Mesothelial cell of epicardium (in vitro differentiated cells): ENCODE measurements around the gene LRRC4. TPM values are rescaled to one million over a fixed set of nuclear protein-coding genes. Genes with fewer than 3 reads are reported as not detected.
A peak's percentile ranks its signal among the peaks of the same experiment; 100 is the strongest.

Experiments used
- DNase-seq, 2 experiments: peaks; one replicate each; pipeline ENCODE4 v3.0.0; 2021; ENCODE audit warnings: low spot score in 2 of 2; ENCODE audit not compliant: unreplicated experiment in 2 of 2
- H3K27ac Mint-ChIP-seq: 2 replicates; pipeline ENCODE4 v1.8.0; 2021; ENCODE audit warnings: mixed read lengths
- H3K27me3 Mint-ChIP-seq: 2 replicates; pipeline ENCODE4 v1.8.0; 2021; ENCODE audit warnings: low read depth, mixed read lengths
- H3K36me3 Mint-ChIP-seq: 2 replicates; pipeline ENCODE4 v1.8.0; 2021; ENCODE audit warnings: mixed read lengths
- H3K4me1 Mint-ChIP-seq: 2 replicates; pipeline ENCODE4 v1.8.0; 2021; ENCODE audit warnings: mixed read lengths
- H3K4me3 Mint-ChIP-seq: 2 replicates; pipeline ENCODE4 v1.8.0; 2021; ENCODE audit warnings: mild to moderate bottlenecking, moderate library complexity, mixed read lengths
- H3K9me3 Mint-ChIP-seq: 2 replicates; pipeline ENCODE4 v1.8.0; 2021; ENCODE audit warnings: mixed read lengths
- CTCF ChIP-seq: fragments of 200-600 bp; sonication (generic); IDR thresholded peaks from one replicate; pipeline ENCODE4 v1.5.0; 2021; ENCODE audit warnings: antibody characterized with exemption; ENCODE audit not compliant: unreplicated experiment
- total RNA-seq: library from RNA; stranded (reverse); gene quantifications from 3 replicates; pipeline ENCODE4 v1.2.1, GENCODE V29; 2021

Gene LRRC4
- 2.3 to 3.2 TPM (median 2.9 TPM) in 3 replicates for total RNA-seq

DNA sequence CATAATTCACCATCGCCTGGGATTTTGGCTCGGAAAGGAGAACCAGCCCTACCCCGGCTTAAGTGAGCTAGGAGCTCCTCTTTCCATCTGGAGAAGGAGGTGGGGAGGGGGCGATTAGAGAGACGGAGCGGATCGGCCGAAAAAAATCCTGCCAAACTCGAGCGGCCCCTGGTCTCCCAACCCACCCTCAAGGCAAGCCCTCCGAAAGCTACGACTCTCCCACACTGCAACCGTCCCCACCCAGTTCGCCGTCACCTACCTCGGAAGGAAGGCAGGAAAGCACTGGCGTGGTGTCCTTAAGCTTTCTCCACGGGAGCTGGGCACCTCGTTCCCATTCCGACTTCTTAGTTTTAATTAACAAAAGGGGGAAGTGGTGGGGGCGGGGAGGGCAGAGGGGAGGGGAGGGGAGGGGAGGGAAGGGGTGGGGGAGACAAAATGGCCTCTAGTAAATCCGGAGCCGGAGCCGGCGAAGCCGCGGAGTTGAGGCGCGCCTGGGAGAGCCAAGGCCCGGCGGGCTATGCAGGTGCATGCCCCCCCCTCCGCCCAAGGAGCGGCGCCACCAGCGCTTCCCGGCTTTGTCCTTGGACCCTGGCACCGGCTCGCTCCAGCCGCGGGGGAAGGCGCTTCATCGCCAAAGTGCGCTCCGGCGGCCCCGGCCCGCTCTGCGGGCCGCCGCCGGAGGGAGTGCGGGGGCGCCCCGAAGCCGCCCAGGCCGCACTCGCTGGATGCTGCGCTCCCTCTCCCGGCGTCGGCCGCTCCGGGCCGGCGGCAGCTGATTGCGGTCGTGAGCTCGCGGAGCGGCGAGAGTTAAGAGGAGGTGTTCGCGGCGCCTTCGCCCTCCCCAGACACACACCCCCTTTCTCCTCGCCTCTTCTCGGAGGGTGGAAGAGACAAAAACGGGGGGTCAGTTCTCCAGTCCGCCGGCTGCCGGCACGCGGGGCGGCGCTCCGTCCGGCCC lies at the start of gene LRRC4:
LRRC4 (minus strand) TSS at position 784 of the 958 bp plus-strand sequence. CDS start 797 bp downstream, outside the sequence.
- H3K4me1 Mint-ChIP-seq, result peaks cover 19% of the 10 kb centered on the region
- H3K36me3 Mint-ChIP-seq, result peaks cover 8% of the 10 kb centered on the region
- peak in 1 of 2 experiments; percentile 53 for DNase-seq
- peaks cover 45% of the 10 kb centered on the region for H3K27me3 Mint-ChIP-seq
- peak within 1 kb of the TSS; percentile 74 for H3K4me3 Mint-ChIP-seq
- peak within 1 kb of the TSS; percentile 53 for H3K27ac Mint-ChIP-seq
- no peak for TF ChIP-seq CTCF
- H3K9me3 Mint-ChIP-seq, result no peaks in the 10 kb centered on the region

DNA sequence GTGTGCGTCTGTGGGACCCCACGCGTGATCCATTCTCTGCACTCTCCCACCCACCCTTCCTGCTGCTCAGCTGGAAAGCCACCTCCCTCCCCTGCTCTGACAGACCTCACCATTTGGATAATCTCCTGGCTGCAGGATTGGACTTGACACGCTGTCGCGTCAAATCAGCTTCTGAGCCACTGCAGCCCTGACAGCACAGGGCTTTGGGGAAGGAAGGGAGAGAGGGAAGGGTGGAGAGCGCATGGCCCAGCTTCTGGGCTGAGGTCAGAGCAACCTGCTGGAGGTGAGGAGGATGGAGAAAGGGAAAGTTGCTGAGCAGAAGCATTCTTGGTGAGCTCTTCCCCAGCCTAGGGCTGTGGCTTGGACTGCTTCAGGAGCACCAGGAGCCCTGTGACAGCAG lies 48.9 kb upstream of the LRRC4 start:
- TF ChIP-seq CTCF, result no peak
- no peak overlapping the region for H3K27ac Mint-ChIP-seq
- no peaks in the 10 kb centered on the region for H3K9me3 Mint-ChIP-seq

GRCh38 chr7:128078309-128078708 lies 47.1 kb upstream of the LRRC4 start:
- H3K36me3 Mint-ChIP-seq, result peaks cover 9% of the 10 kb centered on the region
- H3K27me3 Mint-ChIP-seq, result no peaks in the 10 kb centered on the region
- H3K4me1 Mint-ChIP-seq, result peaks cover 6% of the 10 kb centered on the region
- no peak overlapping the region for H3K4me3 Mint-ChIP-seq
- no peaks in the 10 kb centered on the region for H3K9me3 Mint-ChIP-seq
- no peak overlapping the region for H3K27ac Mint-ChIP-seq
- DNase-seq, result no peak
- TF ChIP-seq CTCF, result no peak

More for the DNA sequence above, 48.9 kb upstream of the LRRC4 start:
- H3K27me3 Mint-ChIP-seq, result no peaks in the 10 kb centered on the region
- no peak for DNase-seq
- H3K4me3 Mint-ChIP-seq, result no peak overlapping the region
- peaks cover 9% of the 10 kb centered on the region for H3K36me3 Mint-ChIP-seq
- H3K4me1 Mint-ChIP-seq, result peaks cover 6% of the 10 kb centered on the region

DNA sequence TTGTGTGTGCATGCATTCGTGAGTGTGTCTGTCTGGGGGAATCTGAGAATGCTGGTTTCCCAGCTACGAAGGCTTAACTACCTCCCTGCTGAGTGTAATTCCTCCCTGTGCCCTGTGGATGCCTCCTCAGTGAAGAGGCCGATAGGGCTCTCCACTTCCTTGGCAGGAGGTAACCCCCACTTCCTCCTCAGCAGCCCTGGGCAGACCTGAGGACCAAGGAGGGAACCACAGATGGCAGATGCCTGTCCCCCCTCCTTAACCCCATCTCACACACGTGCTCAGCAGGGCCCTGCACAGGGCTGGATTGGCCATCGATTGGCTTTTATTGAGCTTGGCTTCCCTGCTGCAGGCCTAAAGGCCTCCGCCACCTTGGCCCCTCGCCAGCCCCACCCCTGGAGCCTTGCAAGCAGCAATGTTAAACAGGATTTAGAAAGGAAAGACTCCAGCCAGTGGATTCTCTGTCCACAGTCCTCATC lies 45.6 kb upstream of the LRRC4 start:
- Mint-ChIP-seq H3K4me1 (peaks cover 6% of the 10 kb centered on the region), H3K27ac (no peak overlapping the region), H3K27me3 (no peaks in the 10 kb centered on the region), H3K36me3 (peaks cover 7% of the 10 kb centered on the region), H3K4me3 (no peak overlapping the region), H3K9me3 (no peaks in the 10 kb centered on the region)
- peak; percentile 37 to 48 for DNase-seq
- TF ChIP-seq CTCF, result no peak

GRCh38 chr7:128076196-128076795 lies 45.1 kb upstream of the LRRC4 start:
- H3K4me3 Mint-ChIP-seq, result no peak overlapping the region
- peaks cover 10% of the 10 kb centered on the region for H3K36me3 Mint-ChIP-seq
- no peaks in the 10 kb centered on the region for H3K27me3 Mint-ChIP-seq
- H3K4me1 Mint-ChIP-seq, result peaks cover 6% of the 10 kb centered on the region
- no peaks in the 10 kb centered on the region for H3K9me3 Mint-ChIP-seq
- no peak for DNase-seq
- H3K27ac Mint-ChIP-seq, result no peak overlapping the region
- TF ChIP-seq CTCF, result no peak
